Measurements from ENCODE around the gene SENP7.

The SENP7 gene

DNA sequence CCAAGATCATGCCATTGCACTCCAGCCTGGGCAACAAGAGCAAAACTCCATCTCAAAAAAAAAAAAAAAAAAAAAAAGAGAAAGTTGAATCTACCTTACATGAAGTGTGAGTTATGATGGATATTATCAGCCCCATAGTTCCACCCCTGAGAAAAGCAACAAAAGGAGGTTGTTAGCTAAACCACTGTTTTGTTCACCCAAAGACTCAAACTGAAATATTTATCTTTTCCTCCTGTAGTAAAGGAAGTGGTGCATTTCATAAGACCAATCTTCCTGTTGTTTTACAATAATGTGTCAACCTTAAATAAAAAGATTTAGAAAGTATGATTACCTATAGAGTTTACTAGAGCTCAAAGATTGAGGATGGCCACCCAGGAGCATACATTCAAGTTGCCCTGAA, 29.9 kb upstream of the SENP7 start:
- TF ChIP-seq, protein P1, sequence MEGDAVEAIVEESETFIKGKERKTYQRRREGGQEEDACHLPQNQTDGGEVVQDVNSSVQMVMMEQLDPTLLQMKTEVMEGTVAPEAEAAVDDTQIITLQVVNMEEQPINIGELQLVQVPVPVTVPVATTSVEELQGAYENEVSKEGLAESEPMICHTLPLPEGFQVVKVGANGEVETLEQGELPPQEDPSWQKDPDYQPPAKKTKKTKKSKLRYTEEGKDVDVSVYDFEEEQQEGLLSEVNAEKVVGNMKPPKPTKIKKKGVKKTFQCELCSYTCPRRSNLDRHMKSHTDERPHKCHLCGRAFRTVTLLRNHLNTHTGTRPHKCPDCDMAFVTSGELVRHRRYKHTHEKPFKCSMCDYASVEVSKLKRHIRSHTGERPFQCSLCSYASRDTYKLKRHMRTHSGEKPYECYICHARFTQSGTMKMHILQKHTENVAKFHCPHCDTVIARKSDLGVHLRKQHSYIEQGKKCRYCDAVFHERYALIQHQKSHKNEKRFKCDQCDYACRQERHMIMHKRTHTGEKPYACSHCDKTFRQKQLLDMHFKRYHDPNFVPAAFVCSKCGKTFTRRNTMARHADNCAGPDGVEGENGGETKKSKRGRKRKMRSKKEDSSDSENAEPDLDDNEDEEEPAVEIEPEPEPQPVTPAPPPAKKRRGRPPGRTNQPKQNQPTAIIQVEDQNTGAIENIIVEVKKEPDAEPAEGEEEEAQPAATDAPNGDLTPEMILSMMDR (IDR thresholded peaks at IDR 0.05) = no peak

DNA sequence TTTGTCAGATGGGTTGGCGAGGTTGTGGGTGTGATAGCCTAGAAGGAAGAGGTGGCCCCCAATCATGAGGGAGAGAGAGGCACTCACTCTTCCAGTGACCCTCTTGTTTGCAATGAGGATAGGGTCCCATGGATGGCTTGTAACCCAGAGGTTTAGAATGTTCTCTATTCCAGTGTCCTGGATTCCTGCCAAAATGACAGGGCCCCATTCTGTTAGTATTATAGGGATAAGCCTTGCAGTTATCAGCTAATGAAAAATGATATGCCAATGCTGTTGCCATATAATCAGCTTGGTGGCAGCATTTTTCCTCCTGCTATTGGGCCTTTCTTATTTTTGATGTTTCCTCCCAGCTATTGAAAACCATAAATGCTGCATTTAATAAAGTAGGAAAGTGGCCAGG, 23.3 kb upstream of the SENP7 start:
- TF ChIP-seq, protein P1 (IDR thresholded peaks at IDR 0.05) = no peak

DNA sequence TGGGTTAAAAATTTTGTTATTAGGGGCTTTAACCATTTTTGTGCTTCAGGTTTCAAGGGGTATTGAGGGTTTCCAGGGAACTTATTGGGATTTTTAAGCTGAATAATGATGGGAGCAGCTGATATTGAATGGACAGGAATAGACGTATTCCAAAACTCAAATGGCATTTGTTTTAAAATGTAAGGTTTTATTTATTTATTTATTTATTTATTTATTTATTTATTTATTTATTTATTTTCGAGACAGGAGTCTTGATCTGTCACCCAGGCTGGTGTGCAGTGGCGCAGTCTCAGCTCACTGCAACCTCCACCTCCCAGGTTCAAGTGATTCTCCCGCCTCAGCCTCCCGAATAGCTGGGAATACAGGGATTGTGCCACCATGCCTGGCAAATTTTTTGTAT, 22.2 kb upstream of the SENP7 start:
- TF ChIP-seq, protein P1 (IDR thresholded peaks at IDR 0.05) = no peak

DNA sequence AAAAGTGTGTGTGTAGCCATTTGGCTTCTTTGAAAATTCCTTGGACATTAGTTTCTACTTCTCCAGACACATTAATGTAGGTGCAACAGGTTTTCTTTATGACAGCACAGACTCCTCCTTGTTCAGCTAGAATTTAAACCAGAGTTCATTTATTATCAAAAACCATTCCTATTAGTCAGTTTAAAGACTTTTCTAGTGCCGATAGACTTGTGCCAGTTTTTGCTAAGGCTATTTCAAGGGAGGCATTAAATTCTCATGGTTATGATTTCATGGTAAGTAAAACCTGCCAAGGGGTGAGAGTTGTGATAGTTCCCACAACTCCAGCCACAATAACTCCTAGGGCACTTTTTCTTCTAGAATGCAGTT, 20.6 kb upstream of the SENP7 start:
- TF ChIP-seq, protein P1 (IDR thresholded peaks at IDR 0.05) = no peak

DNA sequence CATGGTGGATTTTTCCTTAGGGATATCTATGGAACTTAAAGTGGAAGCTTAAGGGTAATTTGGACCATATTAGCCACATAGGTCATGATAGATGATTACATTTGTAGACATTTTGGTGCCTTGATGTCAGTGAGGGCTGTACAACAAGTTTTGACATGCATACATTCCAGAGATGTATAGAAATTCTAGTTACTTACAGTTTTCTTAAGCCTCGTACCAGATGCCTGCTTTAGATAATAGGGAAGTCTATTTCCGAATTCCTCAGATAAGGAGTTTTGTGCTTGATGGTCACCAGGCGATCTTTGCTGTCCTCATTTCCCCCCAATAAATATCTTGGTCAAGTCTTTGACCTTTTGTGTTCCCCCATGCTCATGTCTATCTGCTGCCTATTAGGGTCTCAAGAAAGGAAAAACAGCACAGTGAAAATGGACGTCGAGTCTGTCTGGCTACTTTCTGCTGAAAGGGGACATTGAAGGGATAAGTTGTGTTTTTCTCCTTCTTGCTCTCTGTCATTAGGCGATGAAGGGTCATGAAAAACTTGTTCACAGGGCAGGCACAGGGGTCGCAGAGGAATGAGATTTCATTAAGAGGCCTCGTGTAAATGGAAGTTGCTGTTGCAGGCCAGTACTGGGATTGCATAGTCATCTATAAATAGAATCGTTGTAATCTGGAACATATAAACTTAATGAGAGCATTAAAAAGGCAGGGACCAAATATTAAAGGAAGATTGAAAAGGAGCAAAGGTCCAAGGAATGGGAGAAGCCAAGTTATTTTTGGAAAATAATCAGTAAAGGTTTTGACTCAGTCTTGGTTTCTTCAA, 20.0 kb upstream of the SENP7 start:
- TF ChIP-seq, protein P1 (IDR thresholded peaks at IDR 0.05) = no peak

DNA sequence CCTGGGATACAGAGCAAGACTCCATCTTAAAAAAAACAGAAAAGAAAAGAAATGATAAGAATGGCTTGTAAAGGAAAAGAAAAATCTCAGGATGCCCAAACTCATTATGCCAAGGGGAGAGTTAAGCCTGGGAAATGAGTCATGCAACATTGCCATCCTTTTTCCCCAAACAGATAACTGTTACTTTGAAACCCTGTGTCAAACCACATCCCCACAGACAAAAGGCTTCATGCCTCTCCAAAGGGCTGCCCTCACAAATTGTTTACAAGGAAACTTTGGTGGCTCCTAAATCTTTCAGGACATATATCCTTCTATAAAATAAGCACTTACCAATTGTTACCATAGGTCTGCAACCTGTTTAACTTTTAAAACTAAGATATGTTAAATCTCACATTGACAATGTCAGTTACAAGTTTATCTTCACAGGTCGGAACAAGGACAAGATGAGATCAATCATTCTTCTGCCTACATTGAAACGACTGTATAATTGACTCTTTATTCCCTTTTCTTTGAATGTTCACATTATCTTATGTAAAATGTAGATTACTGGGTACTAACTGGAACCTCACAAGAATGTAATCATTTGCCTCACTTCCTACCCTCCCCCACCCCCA, 18.6 kb upstream of the SENP7 start:
- TF ChIP-seq, protein P1 (IDR thresholded peaks at IDR 0.05) = no peak

DNA sequence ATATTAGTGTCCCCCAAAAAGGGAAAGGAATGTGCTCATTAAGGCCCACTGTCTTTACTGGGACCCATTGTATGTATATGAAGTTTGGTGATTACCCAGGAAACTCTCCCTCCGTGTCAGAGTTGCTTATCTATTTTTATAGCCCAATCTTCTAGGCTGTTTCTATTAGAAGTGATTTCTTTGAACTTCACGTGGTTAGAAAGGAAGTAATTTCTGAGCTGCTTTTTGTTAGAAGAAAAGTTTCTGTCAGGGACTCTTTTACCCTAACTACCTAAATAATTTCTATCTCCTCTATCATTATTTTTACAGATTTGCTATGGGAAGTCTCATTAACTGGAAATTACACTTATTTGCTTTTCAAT, 17.7 kb upstream of the SENP7 start:
- TF ChIP-seq, protein P1 (IDR thresholded peaks at IDR 0.05) = no peak
